HG03575 (cell line): ENCODE data around the gene SLC25A1.

Experiments
- ATAC-seq: cut with Tn5 transposase; IDR thresholded peaks from one replicate; pipeline ENCODE4 v1.9.1; 2021; ENCODE audit not compliant: unreplicated experiment, insufficient number of reproducible peaks, low FRiP score; ENCODE audit errors: extremely low read depth

Gene SLC25A1

DNA sequence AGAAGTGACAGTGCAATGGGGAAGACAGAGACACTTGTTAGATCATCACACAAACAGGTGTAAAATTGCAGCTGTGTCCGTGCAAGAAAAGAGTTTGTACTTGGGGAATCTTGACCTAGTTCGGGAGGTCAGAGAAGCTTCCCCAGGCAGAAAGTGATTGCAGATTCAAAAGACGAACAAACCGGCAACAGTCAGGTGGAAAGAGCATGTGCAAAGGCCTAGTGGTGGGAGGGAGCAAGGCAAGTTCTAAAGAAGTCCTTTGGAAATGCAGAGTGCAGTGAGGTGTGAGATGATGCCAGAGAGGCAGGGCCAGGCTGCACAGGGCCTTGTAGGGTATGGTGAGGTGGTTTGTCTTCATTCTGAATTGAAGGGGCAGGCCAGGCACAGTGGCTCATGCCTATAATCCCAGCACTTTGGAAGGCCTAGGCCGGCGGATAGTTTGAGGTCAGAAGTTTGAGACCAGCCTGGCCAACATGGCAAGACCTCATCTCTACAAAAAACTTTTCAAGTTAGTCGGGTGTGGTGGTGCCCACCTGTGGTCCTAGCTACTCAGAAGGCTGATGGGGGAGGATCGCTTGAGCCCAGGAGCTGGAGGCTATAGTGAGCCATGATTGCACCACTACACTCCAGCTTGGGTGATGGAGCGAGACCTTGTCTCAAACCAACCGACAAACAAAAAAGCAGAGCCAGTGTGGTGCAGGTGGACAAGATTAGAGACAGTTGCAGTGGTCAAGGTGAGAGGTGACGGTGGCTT is 32.1 kb downstream of the SLC25A1 start:
- no peak for ATAC-seq

DNA sequence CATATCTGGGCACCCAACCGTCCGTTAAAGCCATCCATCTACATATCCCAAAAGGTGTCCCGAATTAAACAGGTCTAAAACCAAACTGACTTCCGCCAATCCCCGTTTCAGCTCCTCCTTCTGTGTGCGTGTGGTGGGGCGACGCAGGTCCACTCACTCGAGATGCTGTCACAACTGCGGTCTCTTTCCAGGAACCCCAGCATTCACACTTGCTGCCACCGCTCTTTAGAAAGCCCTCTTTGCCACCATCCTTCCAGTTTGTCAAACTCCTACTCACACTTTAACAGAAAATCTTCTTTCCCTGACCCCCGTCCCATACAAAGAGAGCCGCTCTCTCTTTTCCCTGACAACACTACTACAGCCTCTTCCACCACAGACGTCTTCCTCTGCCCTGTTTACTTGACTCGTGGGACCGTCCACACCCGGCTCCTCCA is 34.6 kb downstream of the SLC25A1 start:
- no peak for ATAC-seq

DNA sequence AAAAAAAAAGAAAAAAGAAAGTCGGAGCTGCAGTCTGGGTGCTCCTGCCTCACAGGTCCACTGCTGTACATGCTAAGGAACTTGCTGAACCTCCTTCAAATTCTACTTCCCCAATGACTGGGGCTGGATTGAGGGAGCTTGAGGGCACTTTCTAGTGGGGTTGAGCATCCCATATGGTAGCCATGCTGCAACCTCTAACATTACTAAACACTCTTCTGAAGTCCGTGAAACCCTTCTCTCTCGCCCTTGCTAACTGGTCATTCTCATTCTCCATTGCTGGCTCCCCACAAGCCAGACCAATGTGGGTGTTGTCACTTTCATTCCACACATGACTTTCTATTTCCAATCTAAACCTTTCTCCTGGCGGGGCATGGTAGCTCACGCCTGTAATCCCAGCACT is 35.3 kb downstream of the SLC25A1 start:
- ATAC-seq: no peak

DNA sequence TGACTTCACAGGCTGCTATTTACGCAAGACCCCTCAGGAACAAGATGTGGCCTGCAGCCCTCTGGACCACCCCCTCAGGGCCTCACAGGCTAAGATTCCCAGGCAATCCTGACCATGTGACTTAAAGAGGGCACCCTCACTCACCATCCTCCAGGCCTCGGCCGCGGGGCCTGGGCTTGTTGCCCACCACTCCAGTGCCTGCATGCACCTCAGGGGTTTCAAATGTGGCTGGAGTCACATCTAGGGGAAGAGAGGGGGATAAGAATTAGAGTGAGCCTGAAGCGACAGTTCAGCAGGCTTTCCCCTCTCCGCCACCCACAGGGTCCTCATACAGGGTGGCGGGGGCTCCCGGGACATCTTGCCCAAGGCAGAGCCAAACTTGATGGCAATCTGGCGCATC is 36.1 kb downstream of the SLC25A1 start:
- no peak for ATAC-seq

DNA sequence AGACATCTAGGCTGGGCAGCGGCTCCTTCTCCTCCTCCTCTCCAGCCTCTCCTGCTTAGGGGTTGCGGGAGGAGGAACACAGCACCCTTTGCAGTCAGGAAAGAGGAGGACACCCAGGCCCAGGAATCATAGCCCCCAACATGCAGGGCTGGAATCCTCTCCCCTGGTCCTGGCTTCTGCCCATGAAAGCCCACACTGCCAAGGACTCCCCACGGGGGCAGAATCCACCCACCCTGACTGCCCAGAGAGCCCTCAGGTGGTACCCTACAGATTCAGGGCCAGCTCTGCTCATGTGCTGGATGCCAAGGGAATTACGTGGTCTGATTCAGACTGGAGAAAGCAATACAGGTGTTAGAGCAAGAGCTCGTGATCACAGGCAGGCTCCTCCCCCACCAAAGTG is 38.6 kb downstream of the SLC25A1 start:
- no peak for ATAC-seq

DNA sequence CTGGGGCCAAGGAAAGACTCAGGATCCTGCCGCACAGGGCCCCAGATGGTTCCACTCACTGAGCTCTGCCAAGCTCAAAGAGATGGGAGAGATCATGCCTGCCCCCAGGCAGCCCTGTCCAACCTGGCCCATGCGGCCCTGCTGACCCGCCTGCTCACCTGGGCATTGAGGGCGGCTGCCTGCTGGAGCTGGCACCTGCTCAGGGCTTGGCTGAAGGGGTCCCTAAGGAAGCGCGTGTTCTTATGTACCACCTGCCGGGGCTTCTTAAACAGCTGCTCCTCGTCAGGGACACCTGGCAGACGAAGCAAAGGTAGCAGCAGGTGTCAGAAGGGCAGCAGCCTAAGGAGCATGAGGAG is 39.6 kb downstream of the SLC25A1 start:
- no peak for ATAC-seq

DNA sequence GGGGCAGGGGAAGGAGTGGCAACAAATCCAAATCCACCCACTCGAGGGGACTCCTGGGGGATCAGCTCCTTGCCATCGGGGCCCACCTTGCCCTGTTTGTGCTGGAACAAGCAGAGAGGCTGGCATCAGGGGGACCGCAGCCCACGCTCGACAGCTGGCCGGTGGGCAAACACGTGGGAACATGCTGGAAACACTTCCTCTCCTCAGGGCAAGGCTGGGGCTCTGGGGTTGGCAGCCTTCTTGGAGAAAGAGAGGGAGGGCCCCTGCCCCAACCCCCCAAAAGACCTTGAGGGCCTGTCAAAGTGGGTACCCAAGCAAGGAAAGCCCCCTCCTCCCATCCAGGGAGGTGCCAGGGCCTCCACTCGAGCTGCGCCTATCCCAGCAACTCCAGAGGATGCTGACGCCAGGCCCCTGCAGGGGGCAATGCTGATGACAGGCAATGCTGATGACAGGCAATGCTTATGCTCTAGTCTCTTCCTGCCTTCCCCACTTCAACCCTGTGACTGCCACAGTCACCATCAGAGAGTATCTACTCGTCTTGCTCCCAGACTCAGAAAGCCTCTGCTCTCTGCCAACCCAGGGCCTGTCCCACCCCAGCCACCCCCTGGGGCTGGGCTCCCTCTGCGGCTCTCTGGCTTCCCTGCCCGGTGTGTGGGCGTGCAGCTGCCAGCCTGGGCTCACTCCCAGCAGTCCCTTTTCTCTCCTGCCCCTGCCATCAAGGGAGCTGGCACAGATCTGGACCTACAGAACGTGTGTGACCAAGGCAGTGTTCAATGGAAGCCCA is 40.1 kb downstream of the SLC25A1 start:
- no peak for ATAC-seq

DNA sequence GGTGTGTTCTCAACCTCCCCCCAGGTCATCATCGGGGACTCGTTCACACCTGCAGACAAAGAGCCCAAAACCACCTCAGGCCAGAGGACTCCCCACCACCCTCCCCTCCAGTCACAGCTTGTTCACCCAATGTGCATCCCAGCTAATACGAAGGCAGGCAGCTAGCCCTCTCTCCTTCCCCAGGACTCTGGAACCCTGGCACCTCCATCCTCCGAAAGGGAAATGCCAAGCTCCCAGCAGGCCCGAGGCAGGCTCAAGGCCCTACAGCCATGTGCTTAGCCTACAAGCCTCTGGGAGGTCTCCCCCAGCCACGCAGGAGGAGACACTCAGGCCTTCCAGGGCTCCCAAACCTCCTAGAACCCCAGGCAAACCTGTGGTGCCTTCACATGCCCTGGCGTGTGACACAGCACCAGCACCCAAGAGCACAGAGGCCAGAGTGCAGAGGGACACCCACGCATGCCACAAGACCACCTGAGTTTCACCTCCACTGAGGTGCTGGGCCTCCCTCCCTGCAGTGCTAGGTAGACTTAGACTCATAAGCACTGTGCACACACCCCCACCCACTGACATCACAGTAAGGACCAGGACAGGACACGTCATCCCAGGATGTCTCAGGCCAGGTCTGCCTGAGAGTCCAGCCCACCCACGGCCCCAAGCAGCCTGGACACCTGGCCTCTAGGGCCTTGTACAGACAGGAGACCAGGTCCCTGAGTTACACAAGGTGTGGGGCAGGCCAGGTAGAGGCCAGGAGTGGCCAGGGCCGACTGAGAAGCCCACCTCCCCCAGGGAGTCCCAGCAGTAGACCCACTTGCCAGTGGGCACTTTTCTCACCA is 40.9 kb downstream of the SLC25A1 start:
- no peak for ATAC-seq

DNA sequence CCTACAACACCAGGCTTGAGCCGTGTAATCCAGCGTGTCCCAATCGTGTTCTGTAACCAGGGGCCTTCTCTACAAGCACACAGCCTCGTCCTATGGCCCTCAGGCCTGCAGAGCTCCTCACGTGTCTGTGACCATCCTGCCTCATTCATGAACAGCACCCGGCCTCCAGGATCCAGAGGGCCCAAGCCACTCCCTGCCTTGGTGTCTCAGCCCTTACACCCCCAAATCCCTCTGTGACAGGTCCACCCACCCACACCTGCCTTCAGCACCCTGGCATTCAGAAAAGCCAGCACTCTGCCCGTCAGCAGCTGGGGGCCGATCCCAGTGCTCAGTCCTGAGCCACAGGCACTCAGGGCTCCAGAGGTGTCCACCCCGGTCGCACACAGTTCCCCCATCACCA is 41.6 kb downstream of the SLC25A1 start:
- no peak for ATAC-seq

DNA sequence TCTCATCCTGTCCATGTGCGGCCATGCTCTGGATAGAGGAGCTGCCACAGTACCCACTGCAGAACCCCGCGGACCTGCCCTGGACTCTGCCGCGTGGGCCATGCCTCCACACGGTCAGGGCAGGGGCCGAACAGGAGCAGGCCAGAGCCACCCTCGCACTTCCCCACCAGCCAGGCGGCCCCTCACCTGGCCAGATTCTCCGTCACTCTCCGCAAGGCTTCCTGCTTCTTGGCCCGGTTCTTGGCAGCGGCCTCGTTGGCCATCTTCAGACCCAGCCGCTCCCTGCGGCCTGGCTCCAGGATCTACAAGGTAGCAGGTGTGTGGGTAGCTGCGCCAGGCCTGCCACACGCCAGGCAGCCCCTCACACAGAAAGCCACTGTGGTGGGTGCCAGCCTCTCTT is 43.7 kb downstream of the SLC25A1 start:
- ATAC-seq: no peak

DNA sequence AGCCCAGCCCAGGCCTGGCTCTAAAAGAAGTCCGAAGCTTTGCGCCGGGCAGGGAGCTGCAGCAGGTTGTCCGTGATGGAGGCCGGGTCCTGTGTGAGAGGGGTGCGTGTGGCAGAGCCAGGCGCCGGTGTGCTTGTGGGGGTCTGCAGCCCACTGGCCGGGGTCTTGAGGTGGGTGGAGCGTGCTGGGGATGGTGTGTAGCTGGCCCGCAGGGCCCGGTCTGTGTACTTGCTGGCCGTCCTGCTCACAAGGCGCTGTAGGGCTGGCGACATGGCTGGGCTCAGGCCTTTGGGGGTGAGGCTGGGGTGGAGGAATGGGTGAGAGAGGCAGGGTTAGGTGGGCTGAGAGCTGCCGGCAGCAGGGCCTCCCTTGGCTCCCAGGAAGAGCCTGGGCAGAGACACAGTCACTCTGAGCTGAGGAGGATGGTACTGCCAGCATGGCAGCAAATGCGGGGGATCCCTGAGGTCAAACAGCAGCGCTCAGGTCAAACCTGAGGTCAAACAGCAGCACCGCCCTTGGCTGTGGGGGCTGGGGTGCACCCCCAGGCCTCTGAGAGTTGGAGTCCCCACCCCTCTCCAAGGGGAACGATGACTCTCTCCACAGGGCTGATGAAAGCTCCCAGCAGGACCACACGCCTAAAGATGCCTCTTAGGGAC is 44.2 kb downstream of the SLC25A1 start:
- no peak for ATAC-seq

DNA sequence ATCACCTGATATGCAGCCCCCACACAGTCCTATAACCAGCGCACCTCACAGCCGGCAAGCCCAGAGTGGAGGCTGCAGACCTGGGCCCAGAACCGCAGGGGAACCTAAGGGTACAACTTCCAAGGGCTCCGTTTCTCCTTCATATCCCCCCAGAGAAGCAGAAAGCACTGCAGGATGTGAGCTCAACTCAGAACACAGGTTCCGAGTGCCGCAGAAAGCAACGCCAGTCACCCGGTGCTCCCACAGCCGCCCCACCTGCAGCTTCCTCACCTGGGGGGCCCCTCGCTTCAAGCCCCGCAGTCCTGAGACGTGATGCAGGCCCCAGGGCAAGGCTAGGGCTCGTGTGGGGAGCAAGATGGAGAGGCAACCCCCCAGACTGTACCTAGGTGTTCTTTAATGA is 45.0 kb downstream of the SLC25A1 start:
- no peak for ATAC-seq

DNA sequence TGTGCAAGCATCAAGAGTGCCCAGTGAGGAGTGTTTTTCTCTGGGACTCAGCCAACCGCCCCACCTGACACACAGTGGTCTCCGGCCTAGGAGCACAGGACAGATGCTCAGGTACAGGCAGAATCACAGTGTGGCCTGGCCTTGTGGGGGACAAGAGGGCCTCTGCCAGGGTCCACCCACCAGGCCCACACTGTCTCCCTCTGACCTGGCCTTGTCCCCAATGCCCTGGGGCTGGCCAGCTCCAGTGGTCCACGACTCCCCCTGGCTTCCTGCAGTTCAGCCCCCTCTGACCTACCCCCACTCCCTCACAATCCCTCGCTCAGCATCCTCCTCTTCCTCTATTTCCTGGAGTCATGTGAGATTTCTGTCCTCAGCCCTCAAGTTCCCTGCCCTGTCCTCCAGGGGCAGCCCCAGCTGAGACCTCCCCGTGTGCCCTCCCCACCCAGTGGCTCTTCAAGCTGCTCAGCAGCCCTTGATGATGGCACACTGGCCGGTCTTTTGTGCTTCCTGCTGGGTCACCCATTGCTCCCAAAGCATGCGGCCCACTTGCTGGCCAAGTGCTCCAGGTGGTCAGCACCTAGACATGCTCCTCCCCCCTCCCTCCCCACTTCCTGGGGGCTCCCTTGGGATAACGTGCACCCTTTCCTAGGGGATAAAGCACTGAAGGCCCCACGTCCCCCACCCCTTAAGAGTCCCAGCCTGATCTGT is 45.7 kb downstream of the SLC25A1 start:
- no peak for ATAC-seq

DNA sequence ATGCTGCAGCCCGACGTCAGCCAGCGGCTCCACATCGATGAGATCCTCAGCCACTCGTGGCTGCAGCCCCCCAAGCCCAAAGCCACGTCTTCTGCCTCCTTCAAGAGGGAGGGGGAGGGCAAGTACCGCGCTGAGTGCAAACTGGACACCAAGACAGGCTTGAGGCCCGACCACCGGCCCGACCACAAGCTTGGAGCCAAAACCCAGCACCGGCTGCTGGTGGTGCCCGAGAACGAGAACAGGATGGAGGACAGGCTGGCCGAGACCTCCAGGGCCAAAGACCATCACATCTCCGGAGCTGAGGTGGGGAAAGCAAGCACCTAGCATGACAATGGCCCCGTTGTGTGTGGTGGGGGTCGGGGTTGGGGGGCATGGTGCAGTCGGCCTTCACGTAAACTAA is 46.4 kb downstream of the SLC25A1 start:
- ATAC-seq: no peak

DNA sequence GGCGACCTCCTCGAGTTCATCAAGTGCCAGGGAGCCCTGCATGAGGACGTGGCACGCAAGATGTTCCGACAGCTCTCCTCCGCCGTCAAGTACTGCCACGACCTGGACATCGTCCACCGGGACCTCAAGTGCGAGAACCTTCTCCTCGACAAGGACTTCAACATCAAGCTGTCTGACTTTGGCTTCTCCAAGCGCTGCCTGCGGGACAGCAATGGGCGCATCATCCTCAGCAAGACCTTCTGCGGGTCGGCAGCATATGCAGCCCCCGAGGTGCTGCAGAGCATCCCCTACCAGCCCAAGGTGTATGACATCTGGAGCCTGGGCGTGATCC is 46.9 kb downstream of the SLC25A1 start:
- no peak for ATAC-seq

DNA sequence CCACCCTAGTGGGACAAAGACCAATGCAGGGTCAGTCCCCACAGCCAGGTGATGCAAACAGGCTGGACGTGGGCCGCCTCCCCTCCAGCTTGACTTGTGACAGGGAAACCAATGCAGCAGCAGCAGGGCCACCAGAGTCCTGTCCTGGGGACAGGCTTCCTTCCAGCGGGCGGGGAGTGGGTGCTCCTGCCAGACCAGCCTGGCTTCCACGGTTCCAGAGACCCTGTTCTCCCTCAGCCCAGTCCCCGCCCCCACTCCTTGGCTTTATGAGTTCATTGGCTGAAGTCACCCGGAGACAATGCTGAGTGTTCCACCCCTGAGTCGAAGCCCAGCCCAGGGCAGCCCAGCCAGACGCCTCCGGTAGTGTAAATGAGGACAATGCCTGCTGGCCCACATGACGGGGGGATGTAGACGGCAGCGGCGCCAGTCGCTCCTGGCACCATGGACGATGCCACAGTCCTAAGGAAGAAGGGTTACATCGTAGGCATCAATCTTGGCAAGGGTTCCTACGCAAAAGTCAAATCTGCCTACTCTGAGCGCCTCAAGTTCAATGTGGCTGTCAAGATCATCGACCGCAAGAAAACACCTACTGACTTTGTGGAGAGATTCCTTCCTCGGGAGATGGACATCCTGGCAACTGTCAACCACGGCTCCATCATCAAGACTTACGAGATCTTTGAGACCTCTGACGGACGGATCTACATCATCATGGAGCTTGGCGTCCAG is 47.4 kb downstream of the SLC25A1 start, which contains the start of gene TSSK2:
Gene TSSK2, plus strand, starts transcription at position 350 of the 726 bp plus-strand sequence. Its CDS starts 92 bp downstream, at position 442.
- ATAC-seq: no peak

DNA sequence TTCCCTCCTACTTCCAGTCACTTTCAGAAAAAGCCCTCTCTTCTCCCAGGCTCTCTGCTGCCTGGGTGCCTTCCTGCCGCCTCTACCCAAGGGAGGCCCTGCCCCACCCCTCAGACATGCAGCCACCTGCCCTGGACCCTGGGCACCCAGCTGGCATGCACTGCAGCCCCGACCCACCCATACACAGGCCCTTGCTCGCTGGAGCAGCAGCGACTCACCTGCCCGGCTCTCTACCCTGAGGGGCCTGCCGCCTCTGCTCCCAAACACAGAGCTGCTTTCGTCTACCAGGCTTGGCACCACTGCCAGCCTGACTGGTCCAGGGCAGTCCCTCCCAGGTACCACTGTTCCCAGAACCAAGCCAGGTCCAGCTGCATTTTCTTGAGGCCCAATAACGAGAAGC is 48.7 kb downstream of the SLC25A1 start:
- no peak for ATAC-seq
